Spleen (tissue), 11 donors: ENCODE results near the gene PCCA. TPM values are rescaled to one million over a fixed set of nuclear protein-coding genes. Genes with fewer than 3 reads are reported as not detected.

Experiments used
- DNase-seq: peaks from one replicate; pipeline ENCODE4 v3.0.0-alpha.2; 2020
- H3K27ac ChIP-seq, 8 donors: fragments of 200-600 bp; sonication (generic) in 7 of 8; 1 replicate in 4 of 8; 2 replicates in 4 of 8; pipeline versions ENCODE4 v1.5.0 to v1.8.0; 2016 to 2021; ENCODE audit warnings: inconsistent platforms in 4 of 8, mild to moderate bottlenecking in 4 of 8, moderate library complexity in 1 of 8
- H3K27me3 ChIP-seq, 7 donors: fragments of 200-600 bp; sonication (generic) in 6 of 7; replicated peaks in 1 of 7; 1 replicate in 4 of 7; 2 replicates in 3 of 7; pipeline versions ENCODE4 v1.5.0 to v1.8.0; 2016 to 2021; ENCODE audit warnings: inconsistent platforms in 3 of 7, mild to moderate bottlenecking in 1 of 7
- H3K36me3 ChIP-seq, 6 donors: fragments of 200-600 bp; sonication (generic) in 5 of 6; 1 replicate in 4 of 6; 2 replicates in 2 of 6; pipeline versions ENCODE4 v1.5.0 to v1.8.0; 2016 to 2021; ENCODE audit warnings: inconsistent platforms in 2 of 6
- H3K4me1 ChIP-seq, 6 donors: fragments of 200-600 bp; sonication (generic) in 5 of 6; 1 replicate in 3 of 6; 2 replicates in 3 of 6; pipeline versions ENCODE4 v1.5.0 to v1.8.0; 2016 to 2021; ENCODE audit warnings: inconsistent platforms in 3 of 6
- H3K4me3 ChIP-seq, 8 donors: fragments of 200-600 bp; sonication (generic) in 7 of 8; 1 replicate in 4 of 8; 2 replicates in 4 of 8; pipeline versions ENCODE4 v1.5.0 to v1.8.0; 2016 to 2021; ENCODE audit warnings: inconsistent platforms in 4 of 8, mild to moderate bottlenecking in 4 of 8, moderate library complexity in 2 of 8
- H3K9me3 ChIP-seq, 8 donors: fragments of 200-600 bp; sonication (generic) in 7 of 8; 1 replicate in 4 of 8; 2 replicates in 4 of 8; pipeline versions ENCODE4 v1.5.0 to v1.8.0; 2016 to 2021; ENCODE audit warnings: inconsistent platforms in 4 of 8
- POLR2A ChIP-seq, 3 donors: fragments of 450-650 bp; IDR thresholded peaks; one replicate each; pipeline ENCODE4 v1.5.1; 2017; ENCODE audit warnings: antibody characterized with exemption in 3 of 3, mild to moderate bottlenecking in 1 of 3
- POLR2AphosphoS5 ChIP-seq, 3 donors: sonication (generic); formaldehyde crosslinking; IDR thresholded peaks; one replicate each; pipeline ENCODE4 v1.5.1; 2017; ENCODE audit warnings: antibody characterized with exemption in 3 of 3
- WGBS, 5 donors: extraction: QIAGEN DNeasy Blood & Tissue Kit in 3 of 5; methylation state at CpG; one replicate each; pipeline versions ENCODE4 v1.1.5 to v1.1.7; 2013 to 2018; 5-methylcytosine and 5-hydroxymethylcytosine counted together
- intact Hi-C: fragments of 100-400 bp; cut with DNase I; formaldehyde crosslinking; loops from one replicate; pipeline ENCODE4 v1.15.0; 2023; ENCODE audit warnings: low total_unique reads
- polyA plus RNA-seq, 3 donors: library from polyadenylated mRNA; stranded (reverse); fragments of 200-250 nt; gene quantifications; one replicate each; pipeline ENCODE4 v1.2.1, GENCODE V29; 2013
- total RNA-seq, 7 donors: library from RNA; depleted of rRNA in 3 of 7; stranded (reverse); fragments of >200 nt in 3 of 7; fragmentation: NEBNext Ultra II Directional in 4 of 7; extraction: Animal tissue kit (Norgen Biotek cat#: 25700) in 4 of 7; gene quantifications; one replicate each; pipeline versions ENCODE4 v1.1.0 to v1.2.1, GENCODE V29; 2016 to 2021
- TF ChIP-seq, protein P1 (sequence below), 11 experiments: fragments of 200-600 bp in 7 of 11; fragments of 450-650 bp in 4 of 11; sonication (generic) in 4 of 11; IDR thresholded peaks in 8 of 11; conservative IDR thresholded peaks in 3 of 11; 1 replicate in 7 of 11; 2 replicates in 4 of 11; pipeline versions ENCODE4 v1.4.0 to v1.8.0; 2016 to 2021; ENCODE audit warnings: antibody characterized with exemption in 11 of 11, inconsistent platforms in 4 of 11, mild to moderate bottlenecking in 1 of 11
- donor health status: healthy with polysubstance abuse.
- donor health status: DM: no; HTN: no; CAD: no; lungs with moderate emphysema.
- donor health status: DM: no; HTN: no; CAD: no.
- donor health status: Bipolar disorder and iron deficiency.
- donor health status: healthy.
- donor health status: DM: no; HTN: no; CAD: no.
- donor health status: DM: yes; HTN: yes; CAD: no.

Gene PCCA
- total and polyA plus RNA-seq, 10 donors: 9.3 to 54.9 (median 43.9) TPM

DNA sequence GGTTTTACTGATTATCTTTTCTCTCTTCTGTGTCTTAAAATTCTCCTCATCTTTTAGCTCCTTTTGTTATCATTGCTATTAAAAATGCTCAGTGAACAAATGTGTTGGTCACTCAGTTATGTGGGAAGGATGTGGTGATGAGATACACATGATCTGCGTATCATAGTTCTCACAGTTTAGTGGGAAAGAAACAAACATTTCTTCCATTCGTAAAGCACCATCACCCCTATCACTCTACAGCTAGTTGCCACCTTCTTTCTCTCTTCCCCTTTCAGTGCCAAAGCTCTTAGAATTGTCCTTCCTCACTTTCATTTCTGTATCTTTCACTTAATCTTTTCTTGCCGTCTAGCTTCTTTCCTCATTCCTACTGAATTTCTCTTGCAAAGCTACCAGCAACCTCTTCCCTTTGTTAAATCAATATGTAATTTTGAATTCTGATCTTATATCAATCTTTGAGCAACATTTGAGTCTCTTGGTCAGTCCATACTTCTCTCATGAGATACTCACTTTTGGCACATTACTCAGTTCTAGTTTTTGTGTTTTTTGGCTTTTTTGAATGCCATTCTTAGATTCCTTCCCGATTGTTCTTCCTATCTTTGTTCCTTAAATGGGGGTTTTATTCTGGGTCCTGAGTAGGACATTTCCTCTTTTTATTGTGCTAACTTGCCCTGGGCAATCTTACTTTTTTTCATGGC, 122.3 kb downstream of the PCCA start:
- Histone ChIP-seq H3K27me3 (no peaks in the 10 kb centered on the region), H3K9me3 (peaks cover 0 to 4% (median 0%) of the 10 kb centered on the region in 8 donors), H3K27ac (peak overlapping the region in 4 of 8 donors; percentile 5 to 59 (median 32)), H3K4me1 (peaks cover 0 to 20% (median 0%) of the 10 kb centered on the region in 6 donors), H3K4me3 (no peak overlapping the region), H3K36me3 (peaks cover 0 to 23% (median 7%) of the 10 kb centered on the region in 6 donors)
- intact Hi-C loops: no loop called here
- no peak for TF ChIP-seq POLR2AphosphoS5 (IDR thresholded peaks at IDR 0.05)
- no peak for DNase-seq
- WGBS, 5 donors: 70 to 84% (median 74%) methylated on average over 4 of the region's 4 CpGs

DNA sequence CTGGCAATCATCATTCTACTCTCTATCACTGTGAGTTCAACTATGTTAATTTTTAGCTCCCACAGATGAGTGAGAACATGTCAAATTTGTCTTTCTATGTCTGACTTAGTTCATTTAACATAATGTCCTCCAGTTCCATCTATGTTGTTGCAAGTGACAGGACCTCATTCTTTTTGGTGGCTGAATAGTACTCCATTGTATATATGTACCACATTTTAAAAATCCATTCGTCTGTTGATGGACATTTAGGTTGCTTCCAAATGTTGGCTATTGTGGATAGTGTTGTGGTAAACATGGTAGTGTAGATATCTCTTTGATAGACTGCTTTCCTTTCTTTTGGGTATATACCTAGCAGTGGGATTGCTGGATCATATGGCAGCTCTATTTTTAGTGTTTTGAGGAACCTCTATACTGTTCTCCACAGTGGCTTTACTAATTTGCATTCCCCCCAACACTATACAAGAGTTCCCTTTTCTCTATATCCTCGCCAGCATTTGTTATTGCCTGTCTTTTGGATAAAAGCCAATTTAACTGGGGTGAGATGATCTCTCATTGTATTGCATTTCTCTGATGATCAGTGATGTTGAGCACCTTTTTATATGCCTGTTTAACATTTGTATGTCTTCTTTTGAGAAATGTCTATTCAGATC, 124.1 kb downstream of the PCCA start:
- 50 to 79% (median 64%) methylated on average over 2 of the region's 2 CpGs for WGBS, 5 donors

DNA sequence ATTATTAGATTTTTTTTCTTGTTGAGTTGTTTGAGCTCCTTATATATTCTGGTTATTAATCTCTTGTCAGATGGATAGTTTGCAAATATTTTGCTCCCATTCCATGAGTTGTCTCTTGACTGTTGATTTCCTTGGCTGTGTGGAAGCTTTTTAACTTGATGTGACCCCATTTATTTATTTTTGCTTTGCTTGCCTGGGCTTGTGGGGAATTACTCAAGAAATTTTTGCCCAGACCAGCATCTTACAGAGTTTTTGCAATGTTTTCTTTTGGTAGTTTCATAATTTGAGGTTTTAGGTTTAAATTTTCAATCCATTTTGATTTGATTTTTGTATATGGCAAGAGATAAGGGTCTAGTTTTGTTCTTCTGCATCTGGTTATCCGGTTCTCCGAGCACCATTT, 124.7 kb downstream of the PCCA start:
- H3K27me3 ChIP-seq: no peaks in the 10 kb centered on the region
- peaks cover 0 to 4% (median 0%) of the 10 kb centered on the region in 8 donors for H3K9me3 ChIP-seq
- H3K27ac ChIP-seq: peak overlapping the region in 1 of 8 donors; percentile 10
- WGBS, 5 donors: 92 to 99% (median 96%) methylated on average over 2 of the region's 2 CpGs
- peaks cover 0 to 20% (median 0%) of the 10 kb centered on the region in 6 donors for H3K4me1 ChIP-seq
- no peak for DNase-seq
- no peak for TF ChIP-seq POLR2AphosphoS5 (IDR thresholded peaks at IDR 0.05)
- TF ChIP-seq, protein P1, sequence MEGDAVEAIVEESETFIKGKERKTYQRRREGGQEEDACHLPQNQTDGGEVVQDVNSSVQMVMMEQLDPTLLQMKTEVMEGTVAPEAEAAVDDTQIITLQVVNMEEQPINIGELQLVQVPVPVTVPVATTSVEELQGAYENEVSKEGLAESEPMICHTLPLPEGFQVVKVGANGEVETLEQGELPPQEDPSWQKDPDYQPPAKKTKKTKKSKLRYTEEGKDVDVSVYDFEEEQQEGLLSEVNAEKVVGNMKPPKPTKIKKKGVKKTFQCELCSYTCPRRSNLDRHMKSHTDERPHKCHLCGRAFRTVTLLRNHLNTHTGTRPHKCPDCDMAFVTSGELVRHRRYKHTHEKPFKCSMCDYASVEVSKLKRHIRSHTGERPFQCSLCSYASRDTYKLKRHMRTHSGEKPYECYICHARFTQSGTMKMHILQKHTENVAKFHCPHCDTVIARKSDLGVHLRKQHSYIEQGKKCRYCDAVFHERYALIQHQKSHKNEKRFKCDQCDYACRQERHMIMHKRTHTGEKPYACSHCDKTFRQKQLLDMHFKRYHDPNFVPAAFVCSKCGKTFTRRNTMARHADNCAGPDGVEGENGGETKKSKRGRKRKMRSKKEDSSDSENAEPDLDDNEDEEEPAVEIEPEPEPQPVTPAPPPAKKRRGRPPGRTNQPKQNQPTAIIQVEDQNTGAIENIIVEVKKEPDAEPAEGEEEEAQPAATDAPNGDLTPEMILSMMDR (IDR thresholded peaks at IDR 0.05 in 8 of 11, conservative IDR thresholded peaks at IDR 0.05 in 3 of 11): no peak
- H3K4me3 ChIP-seq: no peak overlapping the region
- intact Hi-C loops: no loop called here
- peaks cover 0 to 25% (median 8%) of the 10 kb centered on the region in 6 donors for H3K36me3 ChIP-seq

More for the DNA sequence above, 124.1 kb downstream of the PCCA start:
- Histone ChIP-seq H3K27ac (peak overlapping the region in 1 of 8 donors; percentile 10), H3K4me3 (no peak overlapping the region), H3K4me1 (peaks cover 0 to 20% (median 0%) of the 10 kb centered on the region in 6 donors), H3K36me3 (peaks cover 0 to 25% (median 8%) of the 10 kb centered on the region in 6 donors), H3K9me3 (peaks cover 0 to 4% (median 0%) of the 10 kb centered on the region in 8 donors), H3K27me3 (no peaks in the 10 kb centered on the region)
- no peak for DNase-seq
- no peak for TF ChIP-seq POLR2AphosphoS5 (IDR thresholded peaks at IDR 0.05)
- TF ChIP-seq POLR2A (IDR thresholded peaks at IDR 0.05): no peak
- TF ChIP-seq, protein P1 (IDR thresholded peaks at IDR 0.05 in 8 of 11, conservative IDR thresholded peaks at IDR 0.05 in 3 of 11): no peak
- intact Hi-C loops: no loop called here

DNA sequence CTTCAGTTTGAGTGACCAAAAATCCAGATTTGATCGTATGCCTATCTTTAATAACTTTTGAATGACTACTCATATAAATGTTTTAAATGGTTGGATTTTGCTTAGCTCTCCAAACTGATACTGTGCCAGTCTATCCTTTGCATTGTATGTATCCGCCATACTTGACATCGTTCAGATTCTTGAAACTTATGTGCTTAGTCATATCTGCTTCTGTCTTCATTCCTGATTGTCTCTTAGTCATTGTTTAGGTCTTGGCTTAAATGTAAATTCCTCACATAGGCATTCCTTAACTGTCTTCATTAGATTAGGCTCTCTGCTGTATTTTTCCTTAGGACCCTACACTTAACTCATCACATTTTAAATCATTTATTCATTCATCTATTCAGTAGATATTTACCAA, 126.0 kb downstream of the PCCA start:
- Histone ChIP-seq H3K4me1 (peaks cover 0 to 20% (median 0%) of the 10 kb centered on the region in 6 donors), H3K9me3 (peaks cover 0 to 4% (median 0%) of the 10 kb centered on the region in 8 donors), H3K27ac (no peak overlapping the region), H3K27me3 (no peaks in the 10 kb centered on the region), H3K4me3 (no peak overlapping the region), H3K36me3 (peaks cover 0 to 18% (median 6%) of the 10 kb centered on the region in 6 donors)
- TF ChIP-seq, protein P1 (IDR thresholded peaks at IDR 0.05 in 8 of 11, conservative IDR thresholded peaks at IDR 0.05 in 3 of 11): no peak
- TF ChIP-seq POLR2A (IDR thresholded peaks at IDR 0.05) (no peak), POLR2AphosphoS5 (IDR thresholded peaks at IDR 0.05) (no peak)
- intact Hi-C loops: no loop called here
- DNase-seq: no peak
- WGBS, 5 donors: 97 to 100% (median 98%) methylated on average over 3 of the region's 3 CpGs
